Endodermal cell (in vitro differentiated cells): ENCODE data around the gene FGFR3. TPM values are rescaled to one million over a fixed set of nuclear protein-coding genes. Genes with fewer than 3 reads are reported as not detected.
A peak's percentile ranks its signal among the peaks of the same experiment; 100 is the strongest.

ENCODE experiments used
- DNase-seq: peaks from one replicate; pipeline ENCODE4 v3.0.0-alpha.2; 2017
- H3K27ac ChIP-seq: 2 replicates; pipeline ENCODE4 v1.5.1; 2013; ENCODE audit warnings: mild to moderate bottlenecking, low read depth, low read length, moderate library complexity
- H3K27me3 ChIP-seq: 2 replicates; pipeline ENCODE4 v1.6.1; 2013; ENCODE audit warnings: mild to moderate bottlenecking, low read length, moderate library complexity; ENCODE audit not compliant: insufficient read depth, control insufficient read depth, poor library complexity, severe bottlenecking
- H3K36me3 ChIP-seq: 2 replicates; pipeline ENCODE4 v1.7.0; 2013; ENCODE audit warnings: mild to moderate bottlenecking, low read length, moderate library complexity; ENCODE audit not compliant: control insufficient read depth, insufficient read depth
- H3K4me1 ChIP-seq: one replicate; pipeline ENCODE4 v1.7.0; 2013; ENCODE audit warnings: low read length; ENCODE audit not compliant: control insufficient read depth, insufficient read depth
- H3K4me3 ChIP-seq: 2 replicates; pipeline ENCODE4 v1.5.1; 2013; ENCODE audit warnings: mild to moderate bottlenecking, low read length, moderate library complexity
- H3K9ac ChIP-seq: 2 replicates; pipeline ENCODE4 v1.6.1; 2013; ENCODE audit warnings: mild to moderate bottlenecking, low read length, moderate library complexity; ENCODE audit not compliant: poor library complexity, severe bottlenecking; ENCODE audit errors: extremely low read depth
- H3K9me3 ChIP-seq: 2 replicates; pipeline ENCODE4 v1.6.1; 2013; ENCODE audit warnings: mild to moderate bottlenecking, low read length, moderate library complexity; ENCODE audit not compliant: control insufficient read depth
- H3K27ac Mint-ChIP-seq: 2 replicates; pipeline ENCODE4 v1.8.0; 2020; ENCODE audit warnings: mixed read lengths
- H3K27me3 Mint-ChIP-seq: 2 replicates; pipeline ENCODE4 v1.8.0; 2021; ENCODE audit warnings: mild to moderate bottlenecking, mixed read lengths; ENCODE audit not compliant: insufficient read depth
- H3K36me3 Mint-ChIP-seq: 2 replicates; pipeline ENCODE4 v1.8.0; 2020; ENCODE audit warnings: low read depth, mixed read lengths
- H3K4me1 Mint-ChIP-seq: 2 replicates; pipeline ENCODE4 v1.8.0; 2020; ENCODE audit warnings: mixed read lengths
- H3K4me3 Mint-ChIP-seq: 2 replicates; pipeline ENCODE4 v1.8.0; 2020; ENCODE audit warnings: mild to moderate bottlenecking, moderate library complexity, mixed read lengths
- H3K9me3 Mint-ChIP-seq: 2 replicates; pipeline ENCODE4 v1.8.0; 2020; ENCODE audit warnings: mild to moderate bottlenecking, mixed read lengths
- WGBS, 2 experiments: methylation state at CpG; one replicate each; pipeline versions ENCODE4 v1.1.5 to v1.1.7; 2013; ENCODE audit warnings: missing lambda C conversion rate in 2 of 2, mixed read lengths in 1 of 2; ENCODE audit not compliant: insufficient coverage in 1 of 2, insufficient read length in 1 of 2; 5-methylcytosine and 5-hydroxymethylcytosine counted together
- total RNA-seq, 2 donors: library from RNA; stranded (reverse); fragmentation: NEBNext Ultra II Directional in 1 of 2; extraction: Animal tissue kit (Norgen Biotek cat#: 25700) in 1 of 2; gene quantifications; 2 replicates in 1 of 2; 3 replicates in 1 of 2; pipeline ENCODE4 v1.2.1, GENCODE V29; 2021
- TF ChIP-seq, protein P1 (sequence below): fragments of 200-600 bp; sonication (generic); conservative IDR thresholded peaks from 2 replicates; pipeline ENCODE4 v1.5.0; 2021; ENCODE audit warnings: antibody characterized with exemption, mild to moderate bottlenecking

The FGFR3 gene
- total RNA-seq, 2 donors from 2014 or later, result 107 to 125 TPM

DNA sequence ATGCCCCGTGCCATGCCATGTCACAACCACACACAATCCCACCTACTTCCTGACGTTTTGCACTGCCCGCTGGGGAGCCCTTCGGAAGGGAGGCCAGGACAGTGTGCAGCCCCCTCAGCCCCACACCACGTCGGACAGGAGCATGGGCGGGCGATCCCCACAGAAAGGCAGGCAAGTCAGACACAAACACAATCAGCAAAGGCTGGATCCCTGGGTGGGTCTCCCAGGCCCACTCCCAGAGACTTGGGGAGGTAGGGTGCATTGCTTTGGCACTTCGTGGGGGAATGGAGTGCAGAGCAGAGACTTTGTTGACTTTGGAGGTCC is 48.8 kb downstream of the FGFR3 start:
- no peaks in the 10 kb centered on the region for H3K4me1 ChIP-seq
- Mint-ChIP-seq H3K36me3 (peaks cover 57% of the 10 kb centered on the region), H3K4me3 (no peak overlapping the region), H3K4me1 (no peaks in the 10 kb centered on the region), H3K27me3 (no peaks in the 10 kb centered on the region), H3K9me3 (no peaks in the 10 kb centered on the region), H3K27ac (peak overlapping the region; percentile 28)
- 91 to 100% methylated on average over 5 to 9 of the region's 9 CpGs for WGBS, 2 experiments
- H3K4me3 ChIP-seq, result no peak overlapping the region
- H3K27me3 ChIP-seq, result no peaks in the 10 kb centered on the region
- no peak overlapping the region for H3K27ac ChIP-seq
- TF ChIP-seq, protein P1, sequence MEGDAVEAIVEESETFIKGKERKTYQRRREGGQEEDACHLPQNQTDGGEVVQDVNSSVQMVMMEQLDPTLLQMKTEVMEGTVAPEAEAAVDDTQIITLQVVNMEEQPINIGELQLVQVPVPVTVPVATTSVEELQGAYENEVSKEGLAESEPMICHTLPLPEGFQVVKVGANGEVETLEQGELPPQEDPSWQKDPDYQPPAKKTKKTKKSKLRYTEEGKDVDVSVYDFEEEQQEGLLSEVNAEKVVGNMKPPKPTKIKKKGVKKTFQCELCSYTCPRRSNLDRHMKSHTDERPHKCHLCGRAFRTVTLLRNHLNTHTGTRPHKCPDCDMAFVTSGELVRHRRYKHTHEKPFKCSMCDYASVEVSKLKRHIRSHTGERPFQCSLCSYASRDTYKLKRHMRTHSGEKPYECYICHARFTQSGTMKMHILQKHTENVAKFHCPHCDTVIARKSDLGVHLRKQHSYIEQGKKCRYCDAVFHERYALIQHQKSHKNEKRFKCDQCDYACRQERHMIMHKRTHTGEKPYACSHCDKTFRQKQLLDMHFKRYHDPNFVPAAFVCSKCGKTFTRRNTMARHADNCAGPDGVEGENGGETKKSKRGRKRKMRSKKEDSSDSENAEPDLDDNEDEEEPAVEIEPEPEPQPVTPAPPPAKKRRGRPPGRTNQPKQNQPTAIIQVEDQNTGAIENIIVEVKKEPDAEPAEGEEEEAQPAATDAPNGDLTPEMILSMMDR, result no peak
- H3K9ac ChIP-seq, result no peak overlapping the region
- H3K36me3 ChIP-seq, result peaks cover 49% of the 10 kb centered on the region
- no peaks in the 10 kb centered on the region for H3K9me3 ChIP-seq
- no peak for DNase-seq

DNA sequence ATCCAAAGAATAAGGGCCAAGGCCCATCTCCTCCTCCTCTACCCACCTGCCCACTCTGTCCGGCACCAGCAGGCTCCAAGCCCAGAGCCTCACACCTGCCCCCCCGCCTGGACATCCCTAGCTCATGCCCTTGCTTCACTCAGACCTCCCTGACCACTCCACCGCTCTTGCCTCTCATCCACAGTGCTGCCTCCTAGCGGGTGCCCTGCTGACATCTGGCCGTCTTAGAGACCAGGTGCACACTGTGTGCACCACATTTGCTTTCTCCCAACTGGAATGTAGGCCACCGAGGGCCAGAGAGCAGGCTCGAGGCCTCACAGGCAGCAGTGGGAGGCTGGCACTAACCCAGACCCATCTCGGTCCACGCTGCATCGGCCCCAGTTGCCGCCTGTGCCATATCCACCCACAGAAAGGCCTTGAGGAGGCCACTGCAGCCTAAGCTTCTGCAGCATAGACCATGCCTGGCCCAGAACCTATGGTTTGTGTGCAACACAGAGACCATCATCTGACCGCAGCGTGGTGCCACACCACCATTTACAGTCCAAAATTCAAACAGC is 49.3 kb downstream of the FGFR3 start:
- peak; percentile 68 for DNase-seq
- Histone ChIP-seq H3K4me1 (no peaks in the 10 kb centered on the region), H3K9me3 (no peaks in the 10 kb centered on the region), H3K36me3 (peaks cover 48% of the 10 kb centered on the region), H3K27ac (no peak overlapping the region), H3K9ac (no peak overlapping the region), H3K4me3 (no peak overlapping the region), H3K27me3 (no peaks in the 10 kb centered on the region)
- Mint-ChIP-seq H3K27ac (peak overlapping the region; percentile 28), H3K4me1 (no peaks in the 10 kb centered on the region), H3K36me3 (peaks cover 60% of the 10 kb centered on the region), H3K4me3 (no peak overlapping the region), H3K27me3 (no peaks in the 10 kb centered on the region), H3K9me3 (no peaks in the 10 kb centered on the region)
- 91 to 100% methylated on average over 7 to 13 of the region's 13 CpGs for WGBS, 2 experiments
- TF ChIP-seq, protein P1, result peak; percentile 46

DNA sequence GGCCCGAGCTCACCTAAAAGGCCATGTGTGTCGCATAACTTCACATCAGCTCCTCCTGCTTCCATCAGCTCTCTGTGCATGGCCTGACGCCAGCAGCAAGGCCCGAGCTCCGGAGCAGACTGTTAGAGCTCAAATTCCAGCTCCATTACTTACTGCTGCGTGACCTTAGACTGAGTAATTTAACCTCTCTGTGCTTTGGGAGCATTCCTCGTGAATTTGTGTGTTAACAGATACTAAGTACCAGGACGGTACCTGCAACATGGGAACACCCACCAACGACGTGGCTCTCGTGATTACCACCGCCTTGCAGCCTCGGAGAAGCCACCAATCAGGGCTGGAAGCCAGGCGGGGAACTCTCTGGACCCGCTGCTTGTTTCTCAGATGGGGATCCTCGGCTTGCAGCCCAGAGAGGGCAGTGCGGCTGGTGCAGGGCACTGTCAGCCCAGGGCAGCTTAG is 49.9 kb downstream of the FGFR3 start:
- H3K4me3 ChIP-seq, result no peak overlapping the region
- no peak for DNase-seq
- H3K36me3 Mint-ChIP-seq, result peaks cover 60% of the 10 kb centered on the region
- H3K4me1 Mint-ChIP-seq, result no peaks in the 10 kb centered on the region
- no peak overlapping the region for H3K27ac ChIP-seq
- no peak overlapping the region for H3K4me3 Mint-ChIP-seq
- H3K9me3 ChIP-seq, result no peaks in the 10 kb centered on the region
- no peaks in the 10 kb centered on the region for H3K27me3 ChIP-seq
- 94 to 95% methylated on average over 15 to 17 of the region's 17 CpGs for WGBS, 2 experiments
- H3K36me3 ChIP-seq, result peaks cover 47% of the 10 kb centered on the region
- TF ChIP-seq, protein P1, result no peak
- H3K9me3 Mint-ChIP-seq, result no peaks in the 10 kb centered on the region
- H3K9ac ChIP-seq, result no peak overlapping the region
- no peaks in the 10 kb centered on the region for H3K4me1 ChIP-seq
- H3K27ac Mint-ChIP-seq, result no peak overlapping the region
- H3K27me3 Mint-ChIP-seq, result no peaks in the 10 kb centered on the region
